GM12878 (cell line): ENCODE data around the gene NPAS3. TPM values are rescaled to one million over a fixed set of nuclear protein-coding genes. Genes with fewer than 3 reads are reported as not detected.

Source experiments
- ATAC-seq: fragments of 200-7000 bp; cut with Tn5 transposase; 3 replicates; pipeline ENCODE4 v1.9.1; 2020; ENCODE audit warnings: mild to moderate bottlenecking, moderate library complexity
- BruUV-seq: library from RNA; stranded (reverse); fragments of 400-500 nt; replicated peaks from 2 replicates; lab custom pipeline; 2021; lab: Mats Ljungman, UMichigan
- CTCF ChIA-PET: fragments of 300-600 bp; sonication (Branson Sonifier 250); formaldehyde crosslinking; extraction: SDS; loops from one replicate; lab custom pipeline; 2021; ENCODE audit warnings: inconsistent platforms; lab: Yijun Ruan, JAX
- POLR2A ChIA-PET: fragments of 350-600 bp; formaldehyde crosslinking; extraction: SDS; loops from one replicate; lab custom pipeline; 2021; ENCODE audit warnings: inconsistent platforms; lab: Charles Lee
- RAD21 ChIA-PET: fragments of 300-600 bp; sonication (Branson Sonifier 250); formaldehyde crosslinking; loops from one replicate; lab custom pipeline; 2023; ENCODE audit warnings: antibody characterized with exemption; ENCODE audit not compliant: unreplicated experiment; lab: Charles Lee
- SMC1A ChIA-PET: fragments of 300-600 bp; sonication (Branson Sonifier 250); formaldehyde crosslinking; loops from one replicate; lab custom pipeline; 2023; ENCODE audit not compliant: unreplicated experiment, uncharacterized antibody; lab: Charles Lee
- DNase-seq: peaks from one replicate; pipeline ENCODE4 v3.0.0-alpha.2; 2011; ENCODE audit warnings: low read depth, low spot score
- FAIRE-seq: peaks from 3 replicates; lab custom pipeline; 2011; peaks lifted over from hg19 to GRCh38; lab: Jason Lieb, UNC
- H2AFZ ChIP-seq: 2 replicates; pipeline ENCODE4 v1.6.0; 2011; ENCODE audit warnings: low read depth, low read length, control low read depth; ENCODE audit not compliant: control insufficient read depth
- H3K27ac ChIP-seq: 2 replicates; pipeline ENCODE4 v1.5.1; 2011; ENCODE audit warnings: control low read depth; ENCODE audit not compliant: control insufficient read depth, insufficient read depth
- H3K27me3 ChIP-seq, 2 experiments: replicated peaks in 1 of 2; 2 replicates each; pipeline versions ENCODE4 v1.6.0 to v1.6.1; 2011; ENCODE audit warnings: low read length in 1 of 2; ENCODE audit not compliant: control insufficient read depth in 2 of 2, insufficient read depth in 2 of 2
- H3K36me3 ChIP-seq, 2 experiments: 2 replicates each; pipeline ENCODE4 v1.5.1; 2011; ENCODE audit warnings: low read length in 1 of 2; ENCODE audit not compliant: control insufficient read depth in 2 of 2, insufficient read depth in 2 of 2
- H3K4me1 ChIP-seq: 2 replicates; pipeline ENCODE4 v1.6.1; 2011; ENCODE audit warnings: mild to moderate bottlenecking, low read length, moderate library complexity, mixed read lengths; ENCODE audit not compliant: control insufficient read depth, insufficient read depth
- H3K4me2 ChIP-seq: 2 replicates; pipeline ENCODE4 v1.6.0; 2011; ENCODE audit warnings: control low read depth; ENCODE audit not compliant: control insufficient read depth, insufficient read depth
- H3K4me3 ChIP-seq: fragments of 200-600 bp; sonication (generic); 2 replicates; pipeline ENCODE4 v1.5.1; 2016
- H3K79me2 ChIP-seq: 2 replicates; pipeline ENCODE4 v1.6.0; 2011; ENCODE audit warnings: low read length; ENCODE audit not compliant: control insufficient read depth, insufficient read depth
- H3K9ac ChIP-seq: 2 replicates; pipeline ENCODE4 v1.8.0; 2011; ENCODE audit warnings: low read length, control low read depth, mixed read lengths; ENCODE audit not compliant: control insufficient read depth, insufficient read depth
- H3K9me3 ChIP-seq: replicated peaks from 3 replicates; pipeline ENCODE4 v1.5.1; 2011; ENCODE audit warnings: mild to moderate bottlenecking, low read length; ENCODE audit not compliant: control insufficient read depth, insufficient read depth
- H4K20me1 ChIP-seq: 2 replicates; pipeline ENCODE4 v1.6.0; 2011; ENCODE audit not compliant: control insufficient read depth, insufficient read depth
- BCL11A ChIP-seq: IDR thresholded peaks from 2 replicates; pipeline ENCODE4 v1.6.1; 2011; ENCODE audit warnings: low read depth, low read length
- CEBPZ ChIP-seq: fragments of 150-350 bp; IDR thresholded peaks from 2 replicates; pipeline ENCODE4 v1.6.1; 2016; ENCODE audit warnings: low read depth, low read length
- CHD1 ChIP-seq: IDR thresholded peaks from 2 replicates; pipeline ENCODE4 v1.6.1; 2012; ENCODE audit warnings: low read depth, low read length, improper control_type of control experiment
- DPF2 ChIP-seq: fragments of 450-650 bp; IDR thresholded peaks from 2 replicates; pipeline ENCODE4 v1.6.1; 2017; ENCODE audit warnings: mild to moderate bottlenecking
- KLF5 ChIP-seq: fragments of 450-650 bp; IDR thresholded peaks from 2 replicates; pipeline ENCODE4 v1.6.1; 2014; ENCODE audit warnings: mild to moderate bottlenecking; ENCODE audit not compliant: partially characterized antibody
- NR2C2 ChIP-seq: IDR thresholded peaks from 2 replicates; pipeline ENCODE4 v1.6.1; 2011; ENCODE audit warnings: borderline replicate concordance, low read depth; ENCODE audit not compliant: control insufficient read depth, insufficient read length
- SMAD1 ChIP-seq: fragments of 450-650 bp; IDR thresholded peaks from 2 replicates; pipeline ENCODE4 v1.6.1; 2018; ENCODE audit warnings: mild to moderate bottlenecking, low read depth; ENCODE audit not compliant: partially characterized antibody
- SUPT20H ChIP-seq: IDR thresholded peaks from 2 replicates; pipeline ENCODE4 v1.6.1; 2011; ENCODE audit warnings: low read depth, mild to moderate bottlenecking, low read length, moderate library complexity, borderline replicate concordance; ENCODE audit not compliant: control insufficient read depth
- ZNF622 ChIP-seq: fragments of 450-650 bp; IDR thresholded peaks from 2 replicates; pipeline ENCODE4 v1.6.1; 2017; ENCODE audit warnings: mild to moderate bottlenecking, inconsistent platforms
- in situ Hi-C: fragments of 300-500 bp; cut with MboI; formaldehyde crosslinking; loops from 9 replicates; pipeline ENCODE4 v1.14.3; 2018; ENCODE audit warnings: mixed read lengths
- intact Hi-C: fragments of 100-400 bp; cut with micrococcal nuclease; formaldehyde crosslinking; loops from one replicate; pipeline ENCODE4 v1.14.2; 2022; ENCODE audit not compliant: unreplicated experiment
- polyA plus RNA-seq, 11 experiments: library from polyadenylated mRNA; depleted of rRNA in 4 of 11; unstranded in 6 of 11; stranded (reverse) in 5 of 11; fragments of >200 nt; fragmentation: Nextera tagmentation in 4 of 11; fragmentation: Illumina TruSeq in 1 of 11; extraction: Ambion mirVana in 4 of 11; extraction: Trizol in 1 of 11; gene quantifications; 1 replicate in 1 of 11; 2 replicates in 10 of 11; pipeline versions ENCODE4 v1.2.1 to v1.2.3, GENCODE V29; 2011 to 2016; ENCODE audit warnings: inconsistent platforms in 2 of 11, missing spikeins in 2 of 11, low read depth in 1 of 11
- total RNA-seq, 4 experiments: library from RNA; depleted of rRNA in 3 of 4; stranded (reverse); fragments of >200 nt in 3 of 4; fragmentation: Illumina TruSeq in 1 of 4; extraction: Trizol in 1 of 4; gene quantifications; 2 replicates each; pipeline versions ENCODE4 v1.2.1 to v1.2.3, GENCODE V29; 2013 to 2021

The NPAS3 gene
- total and polyA plus RNA-seq, 10 of the 15 experiments (the other 5 are each of a cell fraction or from before 2014, with no cell fraction given): under 0.01 to 2.7 (median 0.03) TPM; not detected in 6

GRCh38 chr14:33029511-33029910 lies 90.8 kb downstream of the NPAS3 start:
- no peak for ATAC-seq
- intact Hi-C loops (no loop called here), in situ Hi-C loops (no loop called here)
- Histone ChIP-seq H3K4me2 (no peak overlapping the region), H3K4me1 (no peaks in the 10 kb centered on the region), H2AFZ (no peak overlapping the region), H3K9ac (no peak overlapping the region), H3K27ac (no peak overlapping the region), H3K4me3 (no peak overlapping the region), H3K36me3 (no peaks in the 10 kb centered on the region), H4K20me1 (no peaks in the 10 kb centered on the region), H3K27me3 (no peaks in the 10 kb centered on the region), H3K79me2 (no peaks in the 10 kb centered on the region), H3K9me3 (no peaks in the 10 kb centered on the region; the same call in 2 of the 3 replicates)
- ChIA-PET POLR2A (no interaction called here), RAD21 (no interaction called here), CTCF (no interaction called here), SMC1A (no interaction called here)
- no peak for FAIRE-seq
- no peak for DNase-seq
- BruUV-seq: no TSS peak
- TF ChIP-seq CEBPZ (no peak), CHD1 (no peak), NR2C2 (no peak), DPF2 (no peak), KLF5 (no peak), ZNF622 (no peak), SMAD1 (no peak), BCL11A (no peak), SUPT20H (no peak)
